Measurements from ENCODE around the gene SMIM43. TPM values are rescaled to one million over a fixed set of nuclear protein-coding genes. Genes with fewer than 3 reads are reported as not detected.

Gene SMIM43
- total RNA-seq, 4 donors from 2014 or later: not detected

DNA sequence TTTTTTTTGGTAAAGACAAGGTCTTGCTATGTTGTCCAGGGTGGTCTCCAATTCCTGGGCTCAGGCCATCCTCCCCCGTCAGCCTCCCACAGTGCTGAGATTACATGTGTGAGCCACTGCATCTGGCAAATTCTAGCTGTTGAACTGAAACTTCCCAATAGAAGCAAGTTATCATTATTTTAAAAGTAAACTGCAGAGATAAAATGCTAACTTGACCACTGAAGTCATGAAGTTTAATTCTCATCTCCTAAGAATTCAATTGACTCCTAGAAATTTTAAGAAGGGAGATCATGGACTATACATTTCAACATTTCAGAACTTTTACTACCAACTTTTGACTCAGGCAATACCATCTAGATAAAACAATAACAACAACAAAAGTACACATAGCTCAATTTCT, 24.5 kb upstream of the SMIM43 start:
- TF ChIP-seq CTCF (IDR thresholded peaks at IDR 0.05) (no peak), POLR2A (IDR thresholded peaks at IDR 0.05) (no peak)
- 88 to 90% methylated on average over 1 of the region's 1 CpG for WGBS, 2 donors
- no peak for DNase-seq (ENCODE audit: low spot score in 2 of 2)
- no peak overlapping the region for H3K4me3 ChIP-seq (ENCODE audit: low read depth, poor library complexity, severe bottlenecking)
- intact Hi-C loops (cut with DNase I; ENCODE audit: low total_unique reads): no loop called here

- intact Hi-C loops (cut with DNase I; ENCODE audit: low total_unique reads): no loop called here
- no peak for TF ChIP-seq CTCF (IDR thresholded peaks at IDR 0.05)
- TF ChIP-seq POLR2A (IDR thresholded peaks at IDR 0.05): no peak
These were observed 23.9 kb upstream of the SMIM43 start for GRCh38 chr4:121788896-121789295.

GRCh38 chr4:121786221-121786620, 21.3 kb upstream of the SMIM43 start:
- TF ChIP-seq POLR2A (IDR thresholded peaks at IDR 0.05) (no peak), CTCF (IDR thresholded peaks at IDR 0.05) (no peak)
- WGBS, 2 donors: 72 to 76% methylated on average over 2 of the region's 2 CpGs
- no peak overlapping the region for H3K4me3 ChIP-seq (ENCODE audit: low read depth, poor library complexity, severe bottlenecking)
- intact Hi-C loops (cut with DNase I; ENCODE audit: low total_unique reads): no loop called here
- DNase-seq (ENCODE audit: low spot score in 2 of 2): no peak

More at GRCh38 chr4:121788896-121789295, 23.9 kb upstream of the SMIM43 start:
- 90 to 91% methylated on average over 2 of the region's 2 CpGs for WGBS, 2 donors
- DNase-seq (ENCODE audit: low spot score in 2 of 2): no peak
- H3K4me3 ChIP-seq (ENCODE audit: low read depth, poor library complexity, severe bottlenecking): no peak overlapping the region

- 35 to 46% methylated on average over 4 of the region's 4 CpGs for WGBS, 2 donors
- intact Hi-C loops (cut with DNase I; ENCODE audit: low total_unique reads): no loop called here
These were observed 20.5 kb upstream of the SMIM43 start for GRCh38 chr4:121785479-121785878.

GRCh38 chr4:121784975-121785374, 20.0 kb upstream of the SMIM43 start:
- WGBS, 2 donors: 11 to 19% methylated on average over 2 of the region's 2 CpGs
- intact Hi-C loops (cut with DNase I; ENCODE audit: low total_unique reads): no loop called here

More at GRCh38 chr4:121785479-121785878, 20.5 kb upstream of the SMIM43 start:
- TF ChIP-seq CTCF (IDR thresholded peaks at IDR 0.05): no peak
- TF ChIP-seq POLR2A (IDR thresholded peaks at IDR 0.05): no peak
- no peak overlapping the region for H3K4me3 ChIP-seq (ENCODE audit: low read depth, poor library complexity, severe bottlenecking)
- no peak for DNase-seq (ENCODE audit: low spot score in 2 of 2)

More at GRCh38 chr4:121784975-121785374, 20.0 kb upstream of the SMIM43 start:
- no peak for DNase-seq (ENCODE audit: low spot score in 2 of 2)
- TF ChIP-seq CTCF (IDR thresholded peaks at IDR 0.05): no peak
- TF ChIP-seq POLR2A (IDR thresholded peaks at IDR 0.05): no peak
- H3K4me3 ChIP-seq (ENCODE audit: low read depth, poor library complexity, severe bottlenecking): no peak overlapping the region
